HG02623 (cell line): ENCODE results near the gene RCL1.

Experiments
- ATAC-seq: cut with Tn5 transposase; IDR thresholded peaks from one replicate; pipeline ENCODE4 v1.9.1; 2021; ENCODE audit warnings: moderate library complexity; ENCODE audit not compliant: unreplicated experiment

RCL1 gene

GRCh38 chr9:4839470-4839912, 46.7 kb downstream of the RCL1 start:
- no peak for ATAC-seq

DNA sequence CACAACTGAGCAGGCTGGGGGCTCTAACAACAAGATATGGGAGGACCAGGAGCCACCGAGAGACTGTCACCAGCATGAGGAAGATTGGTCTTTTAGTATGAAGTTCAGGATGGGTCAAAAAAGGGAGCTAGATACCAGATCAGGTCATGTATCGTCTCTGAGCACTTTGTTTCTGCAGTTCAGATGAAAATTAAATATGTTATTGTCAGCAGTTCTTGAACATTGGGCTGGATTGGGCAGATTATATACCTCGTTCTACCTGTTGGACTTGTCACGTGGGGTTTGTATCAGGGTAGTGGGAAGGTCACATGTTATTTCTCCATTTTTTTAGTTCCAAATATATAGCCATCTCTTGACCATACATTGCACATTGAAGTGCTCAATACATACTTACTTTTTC, 47.3 kb downstream of the RCL1 start:
- no peak for ATAC-seq

- no peak for ATAC-seq
Measured at GRCh38 chr9:4842213-4842612, 49.5 kb downstream of the RCL1 start.

GRCh38 chr9:4842734-4843133, 50.0 kb downstream of the RCL1 start:
- no peak for ATAC-seq

DNA sequence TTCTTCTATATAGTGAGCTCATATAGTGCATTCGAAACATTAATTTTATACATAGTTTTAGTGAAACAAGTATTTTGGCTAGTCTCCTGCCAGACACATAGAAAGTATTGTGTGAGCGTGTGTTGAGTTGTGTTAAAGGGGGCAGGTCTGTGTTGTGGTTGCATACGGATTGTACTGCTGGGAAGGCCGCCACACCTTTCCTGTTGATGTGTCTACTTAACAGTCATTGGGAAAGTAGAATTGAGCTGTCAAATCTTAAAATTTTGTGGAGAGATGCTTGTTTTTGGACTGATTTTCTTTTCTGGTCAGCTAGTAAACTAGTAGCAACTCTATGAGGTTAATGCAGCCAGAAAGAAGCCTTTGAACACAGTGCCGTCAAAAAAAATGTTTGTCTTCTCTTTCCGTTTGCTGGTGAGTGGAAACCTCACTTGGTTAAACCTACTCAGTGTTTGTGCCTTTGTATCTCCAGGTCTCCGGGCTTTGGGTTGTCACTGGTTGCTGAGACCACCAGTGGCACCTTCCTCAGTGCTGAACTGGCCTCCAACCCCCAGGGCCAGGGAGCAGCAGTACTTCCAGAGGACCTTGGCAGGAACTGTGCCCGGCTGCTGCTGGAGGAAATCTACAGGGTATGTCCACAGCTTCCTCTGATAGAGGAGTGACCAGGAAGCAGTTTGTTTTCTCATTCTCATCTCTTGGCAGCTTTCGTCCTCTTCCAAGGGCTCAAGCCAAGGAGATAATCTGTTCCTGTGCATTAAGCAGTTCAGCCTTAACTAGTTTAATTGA, 51.5 kb downstream of the RCL1 start:
- no peak for ATAC-seq

- no peak for ATAC-seq
Measured at GRCh38 chr9:4849369-4849768, 56.6 kb downstream of the RCL1 start.

- no peak for ATAC-seq
Measured at GRCh38 chr9:4850603-4851310, 58.0 kb downstream of the RCL1 start.

DNA sequence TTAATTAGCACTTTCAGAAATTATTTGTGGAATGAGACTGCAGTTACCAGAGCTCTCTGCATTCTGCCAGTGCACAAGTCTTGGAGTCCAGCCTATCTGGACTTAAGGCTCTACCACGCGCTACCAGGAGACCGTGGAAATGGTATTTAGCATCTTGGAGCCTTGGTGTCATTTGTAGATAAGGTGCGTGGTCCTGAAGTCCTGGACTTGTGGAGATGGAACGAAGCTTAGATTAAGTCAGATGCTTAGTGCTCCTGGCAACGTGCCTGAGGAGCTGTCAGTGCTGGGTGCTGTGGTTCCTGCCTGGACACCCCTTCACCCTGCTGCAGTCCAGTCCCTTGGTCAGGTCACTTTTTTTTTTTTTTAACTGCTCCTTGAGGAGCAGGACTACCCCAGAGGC, 59.7 kb downstream of the RCL1 start:
- no peak for ATAC-seq

DNA sequence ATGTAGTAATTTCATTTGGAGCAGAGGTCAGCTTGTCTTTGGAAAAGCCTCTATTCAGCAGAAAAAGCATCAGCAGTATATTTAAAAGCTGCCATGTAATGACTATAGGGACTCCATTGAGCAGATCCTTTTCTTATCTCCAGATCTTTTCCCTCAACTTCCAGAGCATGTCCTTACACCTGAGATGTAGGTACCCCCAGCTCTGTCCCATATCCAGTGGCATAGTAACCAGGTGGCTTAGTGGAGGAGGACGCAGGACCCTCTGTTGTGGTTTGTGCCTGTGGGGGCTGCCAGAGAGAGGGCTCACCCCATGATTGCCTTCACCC, 61.5 kb downstream of the RCL1 start:
- ATAC-seq = no peak

DNA sequence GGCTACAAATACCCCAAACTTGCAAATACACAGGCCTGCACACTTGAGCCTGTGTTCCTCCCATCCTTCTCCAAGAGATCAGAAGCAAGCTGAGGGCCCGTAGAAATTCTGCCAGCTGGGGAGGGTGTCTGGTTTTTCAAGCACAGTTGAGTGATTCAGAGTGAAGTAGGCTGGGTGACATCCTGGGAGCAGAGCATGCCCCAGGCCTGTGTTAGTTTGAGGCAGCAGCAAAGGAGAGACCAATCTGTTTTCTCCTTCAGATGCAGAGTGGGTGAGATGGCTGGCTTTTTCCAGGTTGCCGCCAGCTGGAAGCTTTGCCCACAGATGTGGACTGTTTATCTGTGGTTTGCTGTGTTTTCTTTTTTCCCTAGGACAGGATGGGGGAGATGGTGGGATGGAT, 63.1 kb downstream of the RCL1 start:
- no peak for ATAC-seq

GRCh38 chr9:4857163-4857810, 64.5 kb downstream of the RCL1 start:
- no peak for ATAC-seq

- ATAC-seq = no peak
Measured at GRCh38 chr9:4859035-4859434, 66.3 kb downstream of the RCL1 start.

DNA sequence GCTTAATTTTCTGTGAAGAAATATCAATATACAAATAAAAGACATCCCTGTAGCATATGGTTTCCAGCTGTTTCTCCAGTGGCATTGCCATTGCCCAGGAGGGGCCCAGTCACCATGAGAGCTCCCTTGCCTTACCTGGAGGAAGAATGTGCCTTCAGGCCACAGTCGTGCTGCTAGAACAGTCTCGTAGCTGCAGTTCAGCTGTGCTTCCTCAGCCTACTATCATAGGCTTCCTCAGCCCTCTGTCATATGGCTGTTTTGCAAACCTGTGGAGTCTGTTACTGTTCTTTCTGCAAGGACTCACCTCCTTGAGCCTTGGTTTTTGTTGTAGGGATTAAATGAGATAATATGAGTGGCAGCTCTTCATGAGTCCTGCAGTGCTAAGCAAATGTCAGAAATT, 67.6 kb downstream of the RCL1 start:
- ATAC-seq = no peak

GRCh38 chr9:4861145-4861544, 68.4 kb downstream of the RCL1 start:
- ATAC-seq = no peak

GRCh38 chr9:4861736-4862451, 69.2 kb downstream of the RCL1 start:
- ATAC-seq = no peak

GRCh38 chr9:4862506-4863250, 69.9 kb downstream of the RCL1 start:
- no peak for ATAC-seq

GRCh38 chr9:4864234-4864661, 71.5 kb downstream of the RCL1 start:
- no peak for ATAC-seq

DNA sequence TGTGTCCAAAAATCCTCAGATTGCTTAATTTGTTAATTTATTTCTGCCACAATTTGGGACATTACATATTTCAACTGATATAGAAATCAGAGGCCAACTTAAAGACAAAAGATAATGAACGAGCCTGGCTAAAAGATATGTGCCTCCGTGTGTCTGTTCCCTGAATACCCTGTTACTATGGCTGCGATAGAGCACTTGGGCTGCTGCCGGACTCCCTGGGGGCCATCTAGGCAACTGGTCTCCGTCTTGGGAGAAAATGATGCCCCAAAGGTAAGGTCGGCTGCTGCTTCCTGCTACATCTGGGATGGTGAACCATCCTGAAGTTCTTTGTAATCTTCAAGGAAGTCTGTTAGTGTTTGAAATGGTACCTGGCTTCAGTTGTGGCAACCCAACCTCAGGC, 72.0 kb downstream of the RCL1 start:
- ATAC-seq = no peak

GRCh38 chr9:4865681-4866080, 72.9 kb downstream of the RCL1 start:
- ATAC-seq = no peak

GRCh38 chr9:4866239-4866969, 73.7 kb downstream of the RCL1 start:
- ATAC-seq = no peak
